GM19395 (cell line): ENCODE results near the gene KLRK1.
A peak's percentile ranks its signal among the peaks of the same experiment; 100 is the strongest.
"Not testable (repeated sequence)": the region's sequence is repeated elsewhere in the genome, so short reads cannot be mapped to it uniquely, and the experiment has no call there.

Experiments
- ATAC-seq: cut with Tn5 transposase; IDR thresholded peaks from one replicate; pipeline ENCODE4 v1.9.1; 2021; ENCODE audit warnings: mild to moderate bottlenecking, moderate library complexity; ENCODE audit not compliant: unreplicated experiment

KLRK1 gene

DNA sequence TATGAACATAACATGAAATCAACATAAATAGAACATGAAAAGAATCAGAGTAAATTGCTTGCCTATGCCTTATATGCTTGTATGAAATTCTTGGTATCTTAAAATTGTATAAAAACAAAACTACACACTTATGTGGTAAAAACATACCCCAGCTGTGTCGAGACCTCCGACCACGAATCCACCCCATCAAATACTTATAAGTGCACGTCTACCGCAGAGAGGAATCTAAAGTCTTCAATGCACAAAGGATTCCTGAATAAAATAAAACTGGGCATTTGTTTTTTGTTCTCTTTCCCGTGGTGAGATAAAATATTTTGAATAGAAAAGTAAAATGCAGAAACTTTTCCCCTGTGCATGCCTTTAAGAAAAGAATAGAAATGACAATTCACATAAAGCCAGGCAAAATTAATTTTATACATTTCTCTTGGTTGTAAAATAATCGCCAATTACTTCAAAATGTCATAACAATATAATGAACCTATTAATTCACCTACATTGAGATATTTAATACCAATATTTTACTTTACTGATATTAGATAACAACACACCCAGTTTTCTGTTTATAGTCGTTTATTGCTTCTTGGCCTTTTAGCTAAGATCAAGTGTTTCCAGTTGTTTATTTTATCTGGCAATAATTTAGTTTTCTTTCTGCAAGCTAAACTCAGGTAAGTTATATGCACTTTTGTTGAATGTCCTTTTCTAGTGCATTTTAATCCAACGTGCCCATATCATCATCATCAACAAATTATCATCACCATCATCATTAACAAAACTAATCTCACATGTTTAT, 1.0 kb downstream of the KLRK1 start:
- ATAC-seq = no peak

- ATAC-seq = not testable (repeated sequence)
Observed at GRCh38 chr12:10387498-10387897, 2.3 kb downstream of the KLRK1 start.

- no peak for ATAC-seq
Observed at GRCh38 chr12:10386857-10387256, 3.0 kb downstream of the KLRK1 start.

DNA sequence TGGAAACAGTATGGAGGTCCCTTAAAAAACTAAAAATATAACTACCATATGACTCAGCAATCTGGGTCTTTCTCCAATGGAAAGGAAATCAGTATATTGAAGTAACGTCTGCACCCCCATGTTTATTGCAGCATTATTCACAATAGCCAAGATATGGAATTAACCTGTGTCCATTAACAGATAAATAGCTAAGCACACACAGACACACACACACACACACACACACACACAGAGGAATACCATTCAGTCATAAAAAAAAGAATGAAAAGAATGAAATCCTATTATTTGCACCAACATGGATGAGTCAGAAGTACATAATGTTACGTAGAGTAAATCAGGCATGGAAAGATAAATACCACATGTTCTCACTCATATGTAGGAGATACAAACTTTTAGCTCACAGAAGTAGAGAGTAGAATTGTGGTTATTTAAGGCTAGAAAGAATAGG, 4.7 kb downstream of the KLRK1 start:
- ATAC-seq = no peak

DNA sequence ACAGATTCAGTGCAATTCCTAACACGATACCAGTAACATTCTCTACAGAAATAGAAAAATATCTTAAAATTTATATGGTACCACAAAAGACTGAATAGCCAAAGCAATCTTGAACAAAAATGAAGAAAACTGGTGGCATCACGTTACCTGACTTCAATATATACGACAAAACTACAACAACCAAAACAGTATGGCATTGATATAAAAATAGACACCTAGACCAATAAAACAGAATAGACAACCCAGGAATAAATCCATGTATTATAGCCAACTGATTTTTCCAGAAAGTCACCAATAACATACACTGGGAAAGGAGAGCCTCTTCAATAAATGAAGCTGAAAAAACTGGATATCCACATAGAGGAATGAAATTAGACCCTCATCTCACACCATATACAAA, 5.7 kb downstream of the KLRK1 start:
- ATAC-seq = no peak

- ATAC-seq = no peak
Observed at GRCh38 chr12:10381928-10382628, 7.8 kb downstream of the KLRK1 start.

GRCh38 chr12:10378737-10379136, 11.1 kb downstream of the KLRK1 start:
- ATAC-seq = not testable (repeated sequence)

GRCh38 chr12:10374624-10375018, 15.2 kb downstream of the KLRK1 start:
- ATAC-seq = no peak

- no peak for ATAC-seq
Observed at GRCh38 chr12:10372559-10372958, 17.3 kb downstream of the KLRK1 start.

DNA sequence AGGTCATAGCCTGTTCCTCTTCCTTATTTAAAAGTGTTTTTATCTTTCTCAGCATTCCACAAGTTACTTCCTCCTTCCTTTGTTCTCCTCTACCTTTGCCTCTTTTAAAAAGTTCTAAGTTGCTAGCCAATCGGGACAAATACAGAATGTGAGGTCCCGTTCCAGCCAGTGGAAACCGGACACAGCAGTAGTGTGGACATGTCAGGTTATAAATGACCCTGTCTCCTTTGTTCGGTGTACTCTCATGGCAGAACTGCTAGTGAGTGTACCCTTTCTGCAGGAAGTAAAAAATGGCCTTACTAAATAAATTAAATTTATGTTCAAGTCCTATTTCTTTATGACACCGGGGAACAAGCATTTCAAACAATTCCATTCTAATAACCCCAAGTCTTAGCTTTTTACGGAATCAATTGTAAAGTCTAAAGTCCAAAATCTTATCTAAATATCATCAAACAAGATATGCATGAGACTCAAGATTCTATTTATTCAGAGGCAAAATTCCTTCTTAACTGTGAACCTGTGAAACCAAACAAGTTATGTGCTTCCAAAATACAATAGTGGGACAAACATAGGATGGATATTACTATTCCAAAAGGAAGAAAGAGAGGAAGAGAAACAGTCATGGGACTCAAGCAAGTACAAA, 17.8 kb downstream of the KLRK1 start:
- ATAC-seq = not testable (repeated sequence)

- no peak for ATAC-seq
Observed at GRCh38 chr12:10369557-10370415, 20.1 kb downstream of the KLRK1 start.

- ATAC-seq = no peak
Observed at GRCh38 chr12:10368206-10369171, 21.4 kb downstream of the KLRK1 start.

DNA sequence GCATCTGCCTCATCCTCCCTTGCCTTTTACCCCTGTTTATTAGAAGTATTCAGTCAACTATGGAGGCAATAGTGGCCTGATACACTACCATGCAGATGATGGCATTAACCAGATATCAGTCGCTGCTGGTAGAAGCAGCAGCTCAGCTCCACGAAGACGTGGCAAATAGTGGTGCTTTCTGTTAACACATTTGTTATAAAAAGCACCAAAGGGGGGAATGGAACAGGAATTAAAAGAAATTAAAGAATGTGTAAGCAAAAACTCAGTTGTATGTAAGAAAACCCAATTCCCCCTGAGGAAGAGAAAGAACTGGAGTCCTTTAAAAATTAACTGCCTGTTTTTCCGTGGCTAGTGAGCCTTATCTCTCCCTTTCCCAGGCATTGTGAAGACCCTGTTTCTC, 22.1 kb downstream of the KLRK1 start:
- ATAC-seq = not testable (repeated sequence)

GRCh38 chr12:10366875-10367274, 23.0 kb downstream of the KLRK1 start:
- no peak for ATAC-seq

DNA sequence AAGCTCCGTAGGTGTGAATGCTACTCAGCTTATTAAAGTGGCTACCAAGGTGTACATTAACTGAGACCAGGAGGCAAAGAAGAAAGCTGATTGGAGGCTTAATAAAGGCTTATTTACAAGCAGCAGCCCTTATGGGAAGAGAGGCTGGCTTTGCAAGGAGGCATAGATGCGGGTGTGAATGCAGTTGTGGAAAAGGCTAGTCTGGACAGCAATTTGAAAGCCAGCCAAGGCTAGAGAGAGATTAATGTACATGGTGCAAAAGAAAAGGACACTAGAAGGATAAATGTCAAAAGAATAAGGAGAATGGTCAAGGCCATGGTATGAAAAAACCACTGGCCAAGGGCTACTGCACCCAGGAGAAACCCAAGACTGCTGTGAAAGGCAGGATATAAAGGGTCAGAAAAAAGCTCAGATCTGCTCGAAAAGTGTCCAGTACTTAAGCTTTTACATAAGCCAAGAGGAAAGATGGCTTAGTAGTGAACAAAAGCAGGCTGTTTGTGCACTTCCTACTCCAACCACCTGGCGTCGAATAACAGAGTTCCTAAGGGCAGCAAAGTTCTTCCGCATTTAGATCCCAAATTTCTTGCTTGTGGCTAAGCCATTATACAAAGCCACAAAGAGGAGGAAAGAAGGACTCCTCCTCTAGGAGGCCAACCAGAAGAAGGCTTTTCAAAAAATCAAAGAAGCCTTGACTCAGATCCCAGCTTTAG, 24.0 kb downstream of the KLRK1 start:
- no peak for ATAC-seq

DNA sequence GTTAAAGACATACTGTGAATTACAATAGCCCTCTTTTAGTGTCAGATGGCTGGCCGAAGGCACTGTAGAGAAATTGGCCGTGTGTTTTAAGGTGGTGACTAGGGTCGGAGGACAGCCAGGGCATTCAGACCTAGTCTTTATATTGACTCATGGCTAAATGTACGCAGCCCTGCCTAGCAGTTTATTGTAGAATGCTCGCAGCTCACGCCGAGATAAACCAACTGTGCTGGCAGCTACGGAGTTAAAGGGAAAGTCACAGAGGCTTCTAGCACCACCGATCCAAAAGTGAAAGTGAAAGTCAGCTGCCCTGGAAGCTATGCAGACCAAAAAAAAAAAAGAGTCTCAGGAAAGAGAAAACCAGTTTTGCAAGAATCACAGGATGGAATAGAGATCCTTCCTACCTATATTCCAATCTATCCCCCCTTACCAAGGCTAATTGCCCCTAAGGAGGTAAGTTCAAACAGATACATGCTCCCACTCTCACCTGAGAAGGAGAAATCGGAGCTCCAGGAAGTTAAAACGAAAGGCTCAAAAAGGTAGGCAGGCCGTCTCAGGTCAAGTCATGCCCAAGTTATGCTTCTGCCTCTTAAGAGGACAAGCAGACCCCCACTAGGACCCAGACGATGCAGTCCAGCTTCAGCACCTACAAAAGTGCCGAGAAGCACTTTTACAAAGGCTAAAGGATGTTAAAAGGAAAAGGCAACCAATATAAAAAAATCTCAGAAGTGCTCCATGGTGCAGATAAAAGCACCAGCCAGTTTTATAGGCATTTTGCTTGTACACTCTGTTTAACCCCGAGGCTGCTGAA, 24.8 kb downstream of the KLRK1 start:
- ATAC-seq = peak; percentile 63

DNA sequence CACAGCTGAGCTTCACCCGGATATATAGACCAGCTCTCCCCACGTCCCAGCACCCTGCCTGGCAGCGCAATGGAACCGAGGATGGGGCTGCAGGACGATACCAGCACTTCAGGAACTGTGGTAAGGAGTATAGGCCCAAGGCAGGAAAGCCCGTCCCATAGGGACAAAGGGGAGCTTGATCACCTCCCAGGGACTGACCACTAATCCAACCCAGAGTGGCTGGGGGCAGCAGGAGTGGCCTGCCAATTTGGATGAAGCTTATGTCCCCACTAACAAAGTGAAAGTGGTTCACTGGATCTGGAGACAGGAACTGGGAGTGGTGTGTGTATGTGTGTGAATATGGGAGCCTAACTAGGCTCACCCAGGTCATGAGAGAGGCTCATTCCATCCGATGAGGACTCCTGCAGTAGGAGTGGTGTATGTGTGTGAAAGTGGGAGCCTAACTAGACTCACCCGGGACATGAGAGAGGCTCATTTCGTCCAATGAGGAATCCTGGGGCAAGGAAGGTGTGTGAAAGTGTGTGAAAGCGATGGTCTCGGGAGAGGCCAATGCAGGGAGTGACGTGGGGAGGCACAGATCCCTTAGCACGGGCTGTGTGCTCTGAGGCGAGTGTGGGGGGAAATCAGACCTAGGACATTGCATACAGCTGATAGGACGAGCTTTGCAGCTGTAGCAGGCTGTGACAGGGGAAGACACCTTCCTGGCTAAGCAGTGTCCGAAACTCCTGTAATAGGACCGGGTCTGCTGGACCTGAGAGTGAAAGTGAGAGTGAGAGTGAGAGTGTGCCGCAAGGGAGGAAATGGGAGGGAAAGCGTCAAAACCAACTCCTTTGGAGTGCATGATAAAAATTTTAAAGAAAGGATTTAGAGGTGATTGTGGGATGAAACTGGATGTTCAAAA, 25.7 kb downstream of the KLRK1 start:
- ATAC-seq = peak; percentile 93

DNA sequence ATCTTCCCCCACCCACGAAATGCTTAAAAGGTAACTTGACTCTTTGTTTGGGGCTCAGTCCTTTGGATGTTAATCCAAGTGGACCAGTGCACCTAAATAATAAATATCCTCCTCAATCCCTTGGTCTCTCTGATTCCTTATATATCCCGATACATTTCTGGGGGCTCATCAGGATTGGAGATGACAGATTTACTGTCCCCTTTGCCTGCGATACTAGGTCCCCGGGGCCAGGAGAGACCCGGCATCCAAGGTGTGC, 26.3 kb downstream of the KLRK1 start:
- no peak for ATAC-seq
